ENCODE measurements around the gene TEX52.

DNA sequence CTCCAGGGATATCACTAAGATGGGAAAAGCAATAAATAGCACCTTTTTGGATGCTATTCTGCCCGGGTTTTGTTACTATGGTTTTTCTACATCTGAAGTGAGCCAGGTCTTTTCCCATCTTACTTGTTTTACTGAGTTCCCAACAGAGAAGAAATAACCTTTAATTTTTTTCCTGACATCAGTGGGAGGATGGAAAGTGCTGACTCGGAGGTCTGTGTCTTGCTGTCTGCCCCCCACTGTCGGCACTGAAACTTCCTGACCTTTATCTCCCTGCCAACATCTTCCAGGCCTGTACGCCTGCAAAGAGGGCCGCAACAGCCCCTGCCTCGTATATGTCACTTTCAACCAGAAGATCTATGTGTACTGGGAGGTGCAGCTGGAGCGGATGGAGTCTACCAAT is 33.4 kb downstream of the TEX52 start:
- TF ChIP-seq, protein P1, sequence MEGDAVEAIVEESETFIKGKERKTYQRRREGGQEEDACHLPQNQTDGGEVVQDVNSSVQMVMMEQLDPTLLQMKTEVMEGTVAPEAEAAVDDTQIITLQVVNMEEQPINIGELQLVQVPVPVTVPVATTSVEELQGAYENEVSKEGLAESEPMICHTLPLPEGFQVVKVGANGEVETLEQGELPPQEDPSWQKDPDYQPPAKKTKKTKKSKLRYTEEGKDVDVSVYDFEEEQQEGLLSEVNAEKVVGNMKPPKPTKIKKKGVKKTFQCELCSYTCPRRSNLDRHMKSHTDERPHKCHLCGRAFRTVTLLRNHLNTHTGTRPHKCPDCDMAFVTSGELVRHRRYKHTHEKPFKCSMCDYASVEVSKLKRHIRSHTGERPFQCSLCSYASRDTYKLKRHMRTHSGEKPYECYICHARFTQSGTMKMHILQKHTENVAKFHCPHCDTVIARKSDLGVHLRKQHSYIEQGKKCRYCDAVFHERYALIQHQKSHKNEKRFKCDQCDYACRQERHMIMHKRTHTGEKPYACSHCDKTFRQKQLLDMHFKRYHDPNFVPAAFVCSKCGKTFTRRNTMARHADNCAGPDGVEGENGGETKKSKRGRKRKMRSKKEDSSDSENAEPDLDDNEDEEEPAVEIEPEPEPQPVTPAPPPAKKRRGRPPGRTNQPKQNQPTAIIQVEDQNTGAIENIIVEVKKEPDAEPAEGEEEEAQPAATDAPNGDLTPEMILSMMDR (IDR thresholded peaks at IDR 0.05) = no peak
- TF ChIP-seq POLR2A (IDR thresholded peaks at IDR 0.05) = no peak
